GM21723 (cell line): ENCODE data around the gene PLD4.

ENCODE experiments used
- ATAC-seq: cut with Tn5 transposase; IDR thresholded peaks from one replicate; pipeline ENCODE4 v1.9.1; 2021; ENCODE audit warnings: mild to moderate bottlenecking, moderate library complexity; ENCODE audit not compliant: unreplicated experiment

Gene PLD4

DNA sequence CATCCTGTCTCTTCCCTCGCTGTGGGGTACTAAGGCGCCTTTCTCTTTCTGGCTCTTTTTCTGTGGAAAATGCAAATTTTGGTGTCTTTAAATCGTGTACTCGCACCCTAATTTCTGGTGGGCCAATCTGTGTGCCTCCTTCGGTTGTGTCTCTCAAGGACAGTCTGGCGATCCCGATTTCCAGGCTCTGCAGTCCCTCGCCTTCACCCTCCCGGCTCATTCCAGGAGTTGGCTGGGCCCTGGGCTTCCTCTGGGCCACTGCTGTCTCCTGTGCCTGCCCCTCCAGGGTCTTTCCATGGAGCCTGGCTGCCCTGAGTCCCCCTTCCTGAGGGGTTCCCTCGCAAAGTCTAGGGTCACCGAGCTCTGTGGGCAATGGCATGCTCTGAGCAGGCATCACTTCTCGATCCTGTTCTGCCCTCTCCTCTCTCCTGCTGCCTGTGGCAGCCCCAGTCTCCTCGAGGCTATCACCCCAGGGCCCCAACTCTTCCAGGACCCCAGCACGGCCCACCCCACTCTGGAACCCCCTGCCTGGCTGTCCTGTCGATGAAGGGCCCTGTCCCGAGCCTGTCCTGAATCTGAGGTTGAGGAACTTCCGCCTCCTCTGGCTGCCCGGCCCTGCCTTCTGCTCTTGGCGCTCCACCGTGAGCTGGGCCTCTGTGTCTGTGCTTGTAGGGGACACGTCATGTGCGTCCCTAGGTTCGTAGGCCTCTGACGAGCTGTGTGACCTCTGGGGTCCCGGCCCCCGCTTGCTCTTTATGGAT is 29.4 kb downstream of the PLD4 start:
- no peak for ATAC-seq

DNA sequence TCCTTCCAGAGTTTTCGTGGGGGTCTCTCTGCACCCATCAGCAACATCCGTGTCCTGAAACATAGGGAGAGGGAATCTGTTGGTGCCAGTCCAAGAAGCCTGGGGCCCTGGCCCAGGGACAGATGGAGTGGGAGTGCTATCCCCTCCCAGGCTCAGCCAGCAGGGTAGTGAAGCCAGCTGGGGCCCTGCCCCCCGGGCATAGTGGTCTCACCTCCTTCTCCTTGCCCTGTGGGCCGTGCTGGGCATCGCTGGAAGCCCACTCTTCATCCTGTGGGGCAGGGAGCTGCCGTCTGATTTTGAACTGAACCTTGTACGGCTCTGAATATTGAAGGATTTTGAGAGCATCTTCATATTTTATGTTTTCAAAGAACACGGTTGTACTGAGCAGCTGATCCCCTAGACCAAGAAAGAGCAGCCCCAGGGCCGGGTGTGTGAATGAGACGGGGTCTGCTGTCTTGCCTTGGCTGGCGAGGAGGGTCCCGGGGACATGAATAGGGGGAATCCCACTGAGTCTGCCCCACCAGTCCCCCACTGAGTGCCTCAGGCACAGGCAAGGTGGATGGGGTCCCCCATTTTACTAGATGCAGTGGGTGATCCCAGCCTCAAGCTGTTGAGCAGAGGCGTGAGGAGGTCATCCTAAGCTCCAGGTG is 30.2 kb downstream of the PLD4 start:
- ATAC-seq = no peak

DNA sequence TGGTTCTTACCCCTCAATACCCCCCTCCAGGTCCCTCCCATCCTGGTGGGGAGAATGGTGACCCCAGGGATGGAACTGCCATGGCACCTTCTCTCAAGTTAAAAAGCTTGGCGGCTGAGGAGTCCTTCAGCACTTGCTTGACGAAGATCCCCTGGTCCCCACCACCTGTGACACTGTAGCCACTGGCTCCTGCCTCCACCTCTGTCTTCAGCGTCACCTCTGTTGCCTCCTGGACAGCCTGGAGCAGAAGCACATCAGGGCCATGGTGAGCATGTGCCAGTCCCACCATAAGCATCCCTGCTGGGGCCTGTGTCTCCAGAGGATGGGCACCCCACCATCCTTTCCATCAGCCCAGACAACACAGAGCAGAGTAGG is 30.7 kb downstream of the PLD4 start:
- no peak for ATAC-seq

DNA sequence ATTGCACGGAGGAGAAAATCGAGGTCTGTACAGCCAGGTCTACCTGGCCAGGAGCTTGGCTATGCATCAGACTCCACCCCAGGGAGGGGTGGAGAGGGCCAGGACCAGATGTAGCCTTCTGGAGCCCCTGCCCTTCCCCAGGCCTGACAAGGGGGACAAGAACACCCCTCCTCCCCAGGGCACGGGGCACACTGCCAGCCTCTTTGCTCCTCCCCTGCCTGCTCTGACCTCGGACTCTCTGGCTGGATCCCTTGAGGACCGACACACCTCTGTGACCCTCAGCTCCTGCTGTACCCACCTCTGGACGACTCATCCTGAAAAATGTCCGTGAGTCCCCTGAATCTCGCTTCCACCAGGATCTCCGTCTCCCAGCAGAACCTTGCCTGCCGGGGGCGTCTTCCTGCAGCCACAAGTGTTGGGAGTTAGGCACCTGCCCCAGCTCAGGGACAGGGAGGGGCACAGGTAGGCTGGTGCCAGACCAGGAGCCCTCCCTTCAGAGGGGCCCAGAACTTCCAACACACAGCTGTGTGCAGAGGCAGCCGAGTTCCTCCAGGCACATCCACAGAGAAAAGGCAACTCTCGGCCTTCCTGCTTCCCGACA is 31.7 kb downstream of the PLD4 start:
- no peak for ATAC-seq

DNA sequence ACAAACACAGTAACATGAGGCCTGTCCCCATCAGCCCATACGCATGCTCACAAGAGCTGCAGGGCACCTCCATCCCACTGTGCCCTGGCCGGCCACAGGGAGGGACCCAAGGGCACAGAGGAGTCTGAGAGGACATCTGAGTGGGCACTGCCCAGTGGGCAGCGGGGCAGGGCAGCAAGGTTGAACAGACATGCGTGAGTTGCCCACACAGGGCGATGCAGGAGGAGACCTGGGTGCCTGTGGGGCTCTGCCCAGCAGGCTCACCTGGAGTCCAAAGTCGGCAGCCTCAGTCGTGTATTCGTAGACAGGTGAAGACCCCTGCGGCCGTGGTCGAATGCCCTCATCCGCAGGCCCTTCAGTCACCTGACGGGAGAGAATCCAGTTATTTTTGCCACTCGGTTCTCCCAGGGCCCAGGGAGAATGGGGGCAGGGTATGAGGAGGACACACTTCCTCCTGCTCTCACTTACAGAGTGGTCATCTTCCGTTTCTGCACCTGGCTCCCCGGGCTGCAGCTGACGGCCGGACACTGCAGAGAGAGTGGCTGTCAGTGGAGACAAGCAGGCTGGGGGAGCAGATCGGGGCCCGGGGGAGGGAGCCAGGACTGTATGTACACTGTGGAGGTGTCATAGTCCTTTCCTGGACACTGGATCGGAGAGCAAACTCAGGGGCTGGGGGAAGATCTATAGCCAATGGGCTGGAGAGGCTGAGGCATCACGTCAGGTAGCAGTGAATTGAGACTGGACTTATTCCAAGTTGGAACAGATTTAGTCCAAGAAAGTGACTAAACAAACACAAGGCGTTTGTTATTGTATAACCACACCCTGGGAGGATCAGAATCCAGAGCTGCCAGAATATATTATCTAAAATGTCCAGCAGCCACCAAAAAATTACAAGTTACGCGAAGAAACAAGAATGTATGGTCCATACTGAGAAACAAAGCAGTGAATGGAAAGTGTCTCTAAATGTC is 32.8 kb downstream of the PLD4 start:
- no peak for ATAC-seq

DNA sequence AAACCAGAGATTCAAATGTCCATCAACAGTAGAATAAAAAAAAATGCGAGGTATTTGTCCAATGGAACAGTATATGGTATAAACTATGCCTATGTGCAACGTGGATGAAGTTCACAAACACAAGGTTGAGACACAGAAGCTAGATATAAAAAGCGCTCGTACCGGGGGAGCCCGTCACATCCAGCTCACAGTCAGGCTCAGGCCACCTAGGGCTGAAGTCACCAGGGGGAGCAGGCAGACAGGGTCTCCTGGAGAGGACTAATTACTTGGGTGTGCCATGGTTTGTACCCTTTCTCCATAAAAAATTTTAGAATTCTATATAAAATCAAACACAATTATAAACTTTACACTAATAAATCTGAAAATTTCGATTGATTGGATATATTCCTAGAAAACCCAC is 39.9 kb downstream of the PLD4 start:
- no peak for ATAC-seq

DNA sequence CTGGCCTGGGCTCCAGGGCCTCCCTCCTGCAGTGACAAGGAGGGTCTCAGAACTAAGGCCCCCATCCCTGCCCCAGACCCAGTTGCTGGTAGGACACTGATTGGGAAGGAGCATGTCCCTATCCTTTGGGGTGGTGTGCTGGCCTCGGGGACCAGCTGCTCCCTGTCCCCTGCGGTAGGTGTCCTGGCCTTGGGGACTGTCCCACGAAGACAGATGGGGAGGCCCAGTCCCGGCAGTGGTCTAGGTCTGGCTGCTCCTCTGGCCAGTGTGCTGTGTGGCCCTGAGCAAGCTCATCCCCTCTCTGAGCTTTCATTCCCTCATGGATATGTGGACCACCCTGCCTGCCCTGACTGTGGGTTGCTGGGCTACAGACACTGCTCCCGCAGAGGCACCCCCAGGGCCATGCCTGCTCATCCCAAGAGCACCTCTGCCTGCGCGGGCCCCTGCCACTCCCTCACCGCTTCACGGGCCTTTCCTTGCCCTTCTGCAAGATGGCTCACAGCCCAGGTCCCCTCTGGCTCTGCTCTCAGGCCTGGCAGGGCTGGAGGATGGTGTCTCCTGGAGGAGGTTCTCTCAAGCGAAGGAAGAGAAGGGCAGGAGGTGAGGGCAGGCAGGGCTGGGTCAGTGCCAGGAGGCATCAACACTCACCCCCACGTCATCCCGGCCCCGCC is 41.0 kb downstream of the PLD4 start:
- no peak for ATAC-seq

DNA sequence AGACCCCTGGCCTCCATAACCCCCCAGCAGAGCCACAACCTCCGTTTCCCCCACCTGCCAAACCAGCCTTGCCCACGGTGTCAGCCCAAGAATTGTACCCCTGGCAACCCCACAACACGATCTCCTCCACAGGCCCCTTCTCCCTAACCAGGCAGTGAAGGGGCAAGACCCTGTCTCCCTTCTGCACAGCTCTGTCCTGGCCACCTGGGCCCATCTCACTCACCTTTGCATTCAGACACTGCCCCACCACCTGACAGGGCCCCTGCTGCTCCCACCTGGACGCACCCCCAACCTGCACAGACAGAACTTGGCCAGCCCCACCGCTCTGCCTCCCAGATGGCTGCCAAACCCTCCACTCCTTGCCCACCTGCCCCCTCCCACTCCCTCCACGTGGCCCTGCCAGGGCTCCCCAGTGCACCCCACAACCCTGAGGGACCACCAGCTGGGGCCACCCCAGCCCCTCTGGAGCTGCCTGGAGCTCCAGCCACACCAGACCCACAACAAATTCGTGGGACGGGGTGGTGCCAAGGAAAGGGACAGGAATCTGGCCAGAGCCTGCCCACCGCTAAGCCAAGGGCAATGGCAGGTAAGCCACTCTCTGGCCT is 41.7 kb downstream of the PLD4 start:
- no peak for ATAC-seq

DNA sequence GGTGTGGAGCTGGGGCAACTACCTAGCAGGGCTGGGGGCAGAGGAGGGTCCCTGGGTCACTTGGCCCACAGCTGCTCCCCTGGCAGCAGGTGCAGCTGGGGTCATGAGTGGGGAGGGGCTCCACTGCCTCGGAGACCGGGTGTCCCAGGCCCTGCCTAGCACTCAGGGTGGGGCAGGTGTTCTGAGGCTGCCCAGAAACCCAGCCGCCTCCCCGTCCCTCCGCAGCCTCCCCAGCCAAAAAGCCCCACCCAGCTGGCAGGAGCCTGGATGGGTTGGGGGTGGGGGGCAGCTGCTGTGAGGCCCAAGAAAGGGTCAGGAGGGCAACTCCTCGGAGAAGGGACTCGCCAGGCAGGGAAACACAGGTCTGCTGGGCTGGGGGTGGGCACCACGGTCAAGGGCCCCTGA is 42.3 kb downstream of the PLD4 start:
- no peak for ATAC-seq

DNA sequence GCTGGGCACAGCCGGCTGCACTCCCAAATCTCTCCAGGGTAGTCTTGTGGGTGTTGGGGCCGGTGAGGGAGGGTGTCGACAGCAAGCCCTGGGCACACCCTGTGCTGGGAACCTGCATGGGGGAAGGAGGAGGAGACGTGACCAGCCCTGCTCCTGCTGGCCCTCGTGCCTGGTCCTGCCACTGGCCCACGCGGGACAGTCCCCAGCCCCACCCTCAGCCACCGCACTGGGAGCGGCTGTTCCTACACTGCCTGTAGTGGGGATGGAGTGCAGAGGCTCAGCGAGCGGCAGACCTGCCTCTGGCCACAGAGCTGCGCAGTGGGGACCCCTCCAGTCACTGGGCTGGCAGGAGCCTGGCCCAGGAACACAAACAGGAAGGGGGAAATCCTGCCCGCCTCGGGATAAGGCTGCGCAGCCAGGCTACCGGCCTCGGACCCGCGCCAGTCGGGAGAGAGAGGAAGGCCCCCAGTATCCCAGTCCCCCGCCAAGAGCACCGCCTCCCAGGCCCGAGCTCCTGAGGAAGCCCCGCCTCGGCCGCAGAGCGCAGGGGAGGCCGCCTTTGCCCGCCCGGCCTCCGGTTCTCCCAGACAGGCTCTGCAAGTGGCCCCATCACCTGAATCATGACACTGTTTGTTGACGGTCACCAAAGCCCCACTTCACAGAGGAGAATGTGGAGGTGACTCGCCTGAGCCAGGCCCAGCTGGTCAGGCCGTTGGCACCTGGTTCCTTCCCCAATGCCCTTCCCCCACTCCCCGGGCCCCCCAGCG is 42.9 kb downstream of the PLD4 start:
- ATAC-seq = no peak

DNA sequence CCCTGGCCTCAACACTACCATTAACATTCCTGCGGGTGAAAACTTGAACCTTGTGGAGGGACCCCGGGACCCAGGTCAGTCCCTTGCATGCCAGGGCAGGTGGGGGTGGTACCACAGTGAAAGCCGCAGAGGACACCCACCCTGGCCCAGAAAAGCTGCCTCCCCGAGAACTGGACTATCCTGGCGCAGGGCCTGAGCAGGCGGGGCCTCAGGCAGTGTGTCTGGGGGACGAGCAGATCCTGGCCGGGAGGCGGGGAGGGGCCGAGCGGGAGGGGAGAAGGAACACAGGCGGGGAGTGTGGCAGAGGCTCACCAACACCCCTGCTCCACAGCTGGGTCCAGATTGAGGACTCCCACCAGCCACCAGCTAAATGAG is 43.5 kb downstream of the PLD4 start:
- ATAC-seq = no peak

DNA sequence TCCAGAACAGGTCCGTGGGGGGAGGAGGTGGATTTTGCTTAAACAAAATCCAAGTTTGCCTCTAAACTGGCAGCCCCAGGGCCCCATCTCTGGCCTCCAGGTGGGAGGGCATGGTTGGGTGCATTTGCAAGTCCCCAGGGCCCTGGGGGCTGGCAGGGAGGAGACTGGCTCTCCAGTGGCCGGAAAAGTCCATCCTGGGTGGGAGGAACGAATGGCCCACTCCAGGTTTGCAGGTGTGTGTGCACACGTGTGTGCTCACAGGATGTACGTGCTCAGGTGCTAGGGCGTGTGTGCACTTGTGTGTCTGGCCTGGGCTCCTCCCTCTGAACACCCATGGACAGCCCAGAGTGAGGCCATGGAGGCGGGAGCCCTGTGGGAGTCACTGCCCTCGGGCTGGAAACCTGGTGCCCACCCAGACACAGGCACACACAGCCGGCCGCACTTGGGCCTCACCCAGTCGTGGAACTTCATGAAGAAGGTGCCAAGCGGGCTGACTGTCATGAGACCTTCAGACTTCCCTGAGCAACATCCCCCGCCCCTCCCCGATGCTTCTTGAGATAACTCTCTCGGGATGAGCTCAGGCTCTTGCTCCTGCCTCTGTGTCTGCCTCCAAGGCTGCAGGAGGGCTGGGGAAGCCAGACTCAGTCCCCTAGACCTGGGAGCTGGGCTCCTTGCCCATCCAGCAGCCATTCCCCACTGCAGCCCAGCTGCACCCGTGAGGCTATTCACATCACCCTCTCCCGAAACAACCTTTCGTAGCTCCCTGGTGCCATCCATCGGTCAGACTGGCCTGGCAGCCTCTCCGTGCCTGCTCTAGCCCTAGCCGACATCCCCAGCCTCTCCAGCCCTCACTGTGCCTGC is 44.1 kb downstream of the PLD4 start:
- ATAC-seq = no peak

DNA sequence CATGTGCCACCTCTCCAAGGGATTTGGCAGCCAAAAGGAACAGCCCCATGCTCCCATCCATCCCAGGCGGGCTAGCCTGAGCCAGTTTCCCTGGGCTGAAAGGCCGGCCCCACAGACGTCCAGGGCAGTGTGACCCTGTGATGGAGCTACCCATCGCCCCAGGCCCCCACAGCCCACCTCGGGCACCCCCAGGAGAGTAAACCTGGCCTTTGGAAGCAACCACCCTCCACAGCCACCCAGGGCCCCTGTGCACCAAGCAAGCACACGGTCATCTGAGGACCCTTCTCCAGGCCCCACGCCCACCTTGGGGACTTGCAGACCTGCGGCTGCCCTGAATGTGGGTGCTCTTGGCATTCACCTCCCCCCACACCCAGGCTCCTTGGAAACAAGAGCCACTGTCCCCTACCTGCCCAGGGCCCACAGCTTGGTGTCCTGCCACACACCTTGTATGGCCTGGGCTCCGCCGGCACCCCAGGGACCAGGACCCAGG is 45.1 kb downstream of the PLD4 start:
- no peak for ATAC-seq

DNA sequence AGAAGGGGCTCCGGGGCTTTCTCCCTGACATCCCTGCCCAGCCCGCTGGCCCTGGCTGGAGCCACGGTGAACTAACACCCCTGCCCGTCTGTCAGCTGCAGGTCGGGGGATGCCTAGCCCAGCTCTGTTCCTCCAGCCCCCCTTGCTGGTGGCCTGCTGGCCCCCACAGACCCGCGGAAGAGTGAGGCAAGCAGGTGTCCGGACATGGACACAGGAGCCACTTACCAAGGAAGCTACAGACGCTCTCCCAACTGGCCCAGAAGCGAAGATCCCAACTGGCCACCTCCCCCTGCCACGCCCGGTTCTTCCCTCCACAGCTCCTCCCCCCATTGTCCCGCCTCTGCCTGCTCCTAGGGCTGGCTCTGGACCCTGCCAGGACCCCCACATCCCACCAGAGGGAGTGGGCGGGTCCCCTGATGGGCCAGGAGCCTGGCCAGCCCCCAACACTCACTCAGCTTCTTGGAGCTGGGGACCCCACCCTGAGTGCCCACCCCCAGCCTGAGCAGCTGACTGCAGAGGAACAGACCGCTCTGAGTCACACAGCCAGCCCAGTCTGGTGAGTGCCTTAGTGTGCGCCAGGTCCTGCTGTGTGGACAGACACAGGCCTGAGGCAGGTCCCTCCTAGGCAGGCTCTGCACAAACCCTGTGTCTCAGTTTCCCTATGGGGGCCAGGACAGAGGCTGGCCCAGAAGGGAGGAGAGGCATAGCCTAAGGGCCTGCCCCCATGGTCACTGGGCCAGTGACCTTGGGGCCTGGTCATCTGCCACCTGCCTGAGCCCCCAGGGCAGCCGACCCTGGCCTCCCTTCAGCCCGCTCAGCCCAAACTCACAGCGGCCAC is 45.8 kb downstream of the PLD4 start:
- ATAC-seq = no peak

DNA sequence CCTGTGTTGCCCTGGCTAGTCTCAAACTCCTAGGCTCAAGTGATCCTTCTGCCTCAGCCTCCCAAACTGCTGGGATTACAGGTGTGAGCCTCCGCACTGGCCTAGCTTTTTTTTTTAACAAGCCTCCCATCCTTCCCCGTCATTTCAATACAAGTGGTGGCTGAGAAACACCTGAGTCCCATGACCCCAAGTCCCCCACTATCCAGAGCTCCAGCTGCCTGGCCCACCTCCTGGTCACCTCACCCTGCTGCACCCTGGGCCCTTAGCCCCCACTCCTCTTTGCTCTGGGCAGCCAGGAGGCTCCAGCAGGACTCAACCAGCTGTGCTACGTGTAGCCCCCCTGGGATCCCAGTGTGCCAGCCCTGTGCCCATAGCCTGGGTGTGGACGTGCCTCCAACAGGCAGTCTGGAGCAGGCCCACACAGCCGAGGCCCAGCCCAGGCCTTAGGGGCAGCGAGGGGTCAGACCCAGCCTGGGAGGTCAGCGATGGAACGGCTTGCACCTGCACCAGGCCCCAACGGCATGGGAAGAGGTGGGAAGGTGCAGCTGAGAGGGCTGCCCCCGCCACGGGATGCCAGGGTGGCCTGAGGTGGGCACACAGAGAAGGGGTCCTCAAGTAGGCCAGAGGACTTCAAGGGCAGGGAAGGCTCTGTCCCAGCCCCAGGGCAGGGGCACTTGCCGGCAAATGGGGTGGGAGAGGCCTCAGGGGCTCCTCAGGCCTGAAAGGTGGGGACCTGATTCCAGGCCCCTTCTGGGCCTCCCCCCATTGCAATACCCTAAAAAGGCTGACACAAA is 47.0 kb downstream of the PLD4 start:
- ATAC-seq = no peak

DNA sequence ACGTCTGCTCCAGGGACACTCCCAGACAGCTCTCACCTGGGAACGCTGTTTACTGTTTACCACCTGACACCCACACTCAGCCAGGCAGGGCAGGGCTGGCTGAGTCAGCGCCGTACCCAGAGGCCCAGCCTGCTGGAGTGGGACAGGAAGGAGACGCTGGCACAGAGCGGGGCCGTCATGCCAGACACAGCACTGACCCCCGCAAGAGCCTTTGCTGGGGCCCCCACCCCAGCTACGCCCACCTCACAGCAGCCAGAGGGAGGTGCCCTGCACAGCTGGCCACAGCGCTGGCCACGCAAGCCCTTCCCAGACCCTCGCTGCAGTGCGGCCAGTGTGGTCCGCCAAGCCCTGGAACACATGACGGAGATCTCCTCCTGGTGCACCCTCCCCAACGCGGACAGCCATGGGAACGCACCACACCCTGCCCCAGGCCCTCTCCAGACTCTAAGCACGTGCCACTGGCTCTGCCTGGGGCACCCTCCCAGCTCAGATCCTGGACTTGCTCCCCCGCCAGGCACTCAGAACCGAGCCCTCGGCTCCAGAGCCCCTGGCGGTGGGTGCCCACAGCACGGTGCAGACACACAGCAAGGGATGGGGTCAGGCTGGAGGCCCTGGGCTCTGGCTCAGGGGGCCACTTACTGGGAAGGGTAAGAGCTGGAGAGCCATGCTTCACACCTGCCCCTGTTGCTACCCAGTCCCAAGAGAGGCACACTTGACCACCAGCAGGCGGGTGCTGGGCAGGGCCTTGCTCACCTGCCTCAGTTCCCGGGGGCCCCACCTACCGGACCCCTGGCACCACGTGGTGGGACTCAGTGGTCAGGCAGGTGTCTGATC is 47.8 kb downstream of the PLD4 start:
- ATAC-seq = no peak
